HepG2 (cell line): ENCODE results near the gene MGAT2. TPM values are rescaled to one million over a fixed set of nuclear protein-coding genes. Genes with fewer than 3 reads are reported as not detected.

Experiments
- FIP1L1 ChIP-seq: fragments of 200-400 bp; formaldehyde crosslinking; IDR thresholded peaks from 2 replicates; pipeline ENCODE4 v1.6.1; 2018; ENCODE audit warnings: low read depth, mild to moderate bottlenecking, low read length, moderate library complexity, borderline replicate concordance; ENCODE audit not compliant: insufficient read depth
- FOSL2 ChIP-seq: sonication (generic); formaldehyde crosslinking; IDR thresholded peaks from 2 replicates; pipeline ENCODE4 v1.4.0; 2020; ENCODE audit warnings: missing genetic modification reagents
- HOXD1 ChIP-seq: sonication (generic); formaldehyde crosslinking; IDR thresholded peaks from 2 replicates; pipeline ENCODE4 v1.5.0; 2020; ENCODE audit warnings: missing genetic modification reagents
- IRF2 ChIP-seq: IDR thresholded peaks from 2 replicates; pipeline ENCODE4 v1.6.1; 2018; ENCODE audit warnings: missing genetic modification reagents, missing compliant biosample characterization
- JARID2 ChIP-seq: sonication (generic); formaldehyde crosslinking; IDR thresholded peaks from 2 replicates; pipeline ENCODE4 v1.8.1; 2023; ENCODE audit warnings: missing genetic modification reagents, inconsistent platforms; ENCODE audit not compliant: insufficient replicate concordance
- JUND ChIP-seq: sonication (generic); formaldehyde crosslinking; IDR thresholded peaks from 2 replicates; pipeline ENCODE4 v1.8.0; 2022; ENCODE audit warnings: mild to moderate bottlenecking, missing genetic modification reagents
- KDM2A ChIP-seq: sonication (generic); formaldehyde crosslinking; IDR thresholded peaks from 2 replicates; pipeline ENCODE4 v1.4.0; 2020; ENCODE audit warnings: low read depth, missing genetic modification reagents, borderline replicate concordance
- MAZ ChIP-seq, 2 experiments: sonication (generic) in 1 of 2; formaldehyde crosslinking in 1 of 2; IDR thresholded peaks; 2 replicates each; pipeline versions ENCODE4 v1.5.0 to v1.6.1; 2012 to 2020; ENCODE audit warnings: low read depth in 2 of 2, mild to moderate bottlenecking in 2 of 2, borderline replicate concordance in 1 of 2, improper control_type of control experiment in 1 of 2, low read length in 1 of 2, missing genetic modification reagents in 1 of 2, moderate library complexity in 1 of 2
- MYC ChIP-seq: sonication (generic); formaldehyde crosslinking; IDR thresholded peaks from 2 replicates; pipeline ENCODE4 v1.9.0; 2021; ENCODE audit warnings: missing genetic modification reagents, borderline replicate concordance
- NFYB ChIP-seq: sonication (generic); formaldehyde crosslinking; IDR thresholded peaks from 2 replicates; pipeline ENCODE4 v1.4.0; 2020; ENCODE audit warnings: missing genetic modification reagents
- SP4 ChIP-seq: sonication (generic); formaldehyde crosslinking; IDR thresholded peaks from 2 replicates; pipeline ENCODE4 v1.8.1; 2023; ENCODE audit warnings: mild to moderate bottlenecking, missing genetic modification reagents
- SRSF9 ChIP-seq: fragments of 200-400 bp; formaldehyde crosslinking; IDR thresholded peaks from 2 replicates; pipeline ENCODE4 v1.6.1; 2018; ENCODE audit warnings: borderline replicate concordance, mild to moderate bottlenecking, low read depth, low read length; ENCODE audit not compliant: insufficient read depth, poor library complexity, severe bottlenecking
- ZFAT ChIP-seq: sonication (generic); formaldehyde crosslinking; conservative IDR thresholded peaks from 2 replicates; pipeline ENCODE4 v1.8.1; 2023; ENCODE audit warnings: missing genetic modification reagents, inconsistent platforms
- ZFP36L2 ChIP-seq: sonication (generic); formaldehyde crosslinking; IDR thresholded peaks from 2 replicates; pipeline ENCODE4 v1.4.0; 2020; ENCODE audit warnings: missing genetic modification reagents
- ZNF20 ChIP-seq: sonication (generic); formaldehyde crosslinking; IDR thresholded peaks from 2 replicates; pipeline ENCODE4 v1.4.0; 2020; ENCODE audit warnings: mild to moderate bottlenecking, moderate library complexity, missing genetic modification reagents
- ZNF354B ChIP-seq: sonication (generic); formaldehyde crosslinking; IDR thresholded peaks from 2 replicates; pipeline ENCODE4 v1.8.0; 2022; ENCODE audit warnings: mild to moderate bottlenecking, missing genetic modification reagents
- ZNF564 ChIP-seq: sonication (generic); formaldehyde crosslinking; IDR thresholded peaks from 2 replicates; pipeline ENCODE4 v1.8.1; 2023; ENCODE audit warnings: mild to moderate bottlenecking, missing genetic modification reagents
- polyA plus RNA-seq, 8 experiments: library from polyadenylated mRNA; depleted of rRNA in 3 of 8; stranded (reverse) in 7 of 8; unstranded in 1 of 8; fragments of >200 nt; fragmentation: Illumina TruSeq in 4 of 8; extraction: Trizol in 4 of 8; gene quantifications; 2 replicates each; pipeline versions ENCODE4 v1.2.1 to v1.2.3, GENCODE V29; 2011 to 2016; ENCODE audit warnings: low read depth in 4 of 8, missing spikeins in 1 of 8, mixed read lengths in 1 of 8; ENCODE audit not compliant: insufficient read depth in 1 of 8
- total RNA-seq, 5 experiments: library from RNA; depleted of rRNA; stranded (reverse); fragments of >200 nt; fragmentation: Illumina TruSeq; extraction: Trizol; gene quantifications; 2 replicates each; pipeline ENCODE4 v1.2.3, GENCODE V29; 2016; ENCODE audit warnings: low read depth in 1 of 5
- TF ChIP-seq, protein P1 (sequence below): sonication (generic); formaldehyde crosslinking; IDR thresholded peaks from 2 replicates; pipeline ENCODE4 v1.8.1; 2023; ENCODE audit warnings: missing genetic modification reagents, inconsistent platforms, borderline replicate concordance
- TF ChIP-seq, protein P2 (sequence below): sonication (generic); formaldehyde crosslinking; IDR thresholded peaks from 2 replicates; pipeline ENCODE4 v1.4.0; 2020; ENCODE audit warnings: mild to moderate bottlenecking, missing genetic modification reagents
- TF ChIP-seq, protein P3 (sequence below): sonication (generic); formaldehyde crosslinking; IDR thresholded peaks from 2 replicates; pipeline ENCODE4 v1.5.1; 2020; ENCODE audit warnings: missing genetic modification reagents, mild to moderate bottlenecking, borderline replicate concordance
- TF ChIP-seq, protein P4 (sequence below): sonication (generic); formaldehyde crosslinking; IDR thresholded peaks from 2 replicates; pipeline ENCODE4 v1.8.0; 2022; ENCODE audit warnings: missing genetic modification reagents, mild to moderate bottlenecking, inconsistent platforms, borderline replicate concordance
- TF ChIP-seq, protein P5 (sequence below): sonication (generic); formaldehyde crosslinking; IDR thresholded peaks from 2 replicates; pipeline ENCODE4 v1.4.0; 2020; ENCODE audit warnings: missing genetic modification reagents, mild to moderate bottlenecking, borderline replicate concordance
- TF ChIP-seq, protein P6 (sequence below): IDR thresholded peaks from 2 replicates; pipeline ENCODE4 v1.6.1; 2016; ENCODE audit warnings: missing genetic modification reagents, missing compliant biosample characterization

Gene MGAT2
- total and polyA plus RNA-seq, 2 of the 13 experiments (the other 11 are each of a cell fraction or from before 2014, with no cell fraction given): 12.9 to 51.9 TPM

DNA sequence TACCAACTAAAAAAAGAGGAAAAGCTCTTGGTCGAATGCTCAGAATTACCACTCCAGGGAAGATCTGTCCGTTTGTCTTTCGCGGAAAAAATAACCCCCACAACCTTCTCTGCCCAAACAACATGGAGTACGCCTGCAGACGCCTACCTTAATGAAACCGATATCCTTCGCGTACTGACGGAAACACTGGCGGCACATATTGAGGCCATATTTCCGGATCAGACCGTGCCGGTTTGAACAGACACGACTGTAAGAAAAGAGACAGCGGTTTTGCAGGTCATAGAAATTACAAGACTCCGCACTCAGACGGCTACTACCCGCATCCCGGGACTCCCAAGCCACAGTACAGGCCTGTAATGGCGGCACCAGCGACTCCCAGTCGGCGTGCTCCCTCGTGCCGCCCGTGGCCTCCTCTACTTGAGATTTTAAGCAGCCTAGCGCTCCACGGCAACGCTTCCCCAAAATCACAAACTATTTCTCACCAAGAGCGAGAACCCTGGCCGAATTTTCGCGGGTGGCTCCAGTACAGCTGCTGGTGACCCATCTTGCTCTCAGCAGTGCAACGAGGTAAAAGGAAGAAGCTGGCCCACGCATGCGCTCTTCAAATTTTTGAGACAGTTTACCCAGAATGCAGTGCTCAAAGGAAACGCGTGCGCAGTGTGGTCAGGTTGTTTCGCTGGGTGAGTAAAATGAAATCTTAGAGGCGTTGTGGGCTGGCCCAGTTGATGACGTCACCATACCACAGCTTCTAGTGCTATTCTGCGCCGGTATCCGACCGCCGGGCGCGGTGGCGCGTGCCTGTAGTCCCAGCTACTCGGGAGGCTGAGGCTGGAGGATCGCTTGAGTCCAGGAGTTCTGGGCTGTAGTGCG is 34.6 kb upstream of the MGAT2 start, which contains the start of gene RPS29 (continued):
- TF ChIP-seq FIP1L1 (no peak), SP4 (CRISPR knock-in tag) (peak; percentile 38; the same call in 1 of the 2 replicates), HOXD1 (CRISPR knock-in tag) (peak; percentile 13; the same call in 1 of the 2 replicates), MAZ (IDR thresholded peaks at IDR 0.05; ENCODE audit: borderline replicate concordance, low read depth, low read length) (no peak), MAZ (CRISPR knock-in tag; IDR thresholded peaks at IDR 0.05; ENCODE audit: low read depth) (peak; percentile 70), IRF2 (peak; percentile 58), KDM2A (CRISPR knock-in tag) (peak; percentile 89; the same call in 1 of the 2 replicates), ZNF354B (no peak), ZFP36L2 (CRISPR knock-in tag) (no peak), JARID2 (CRISPR knock-in tag) (no peak), ZFAT (CRISPR knock-in tag) (no peak), ZNF564 (CRISPR knock-in tag) (0 out of 2 replicates have a peak, but pooled peaks have one; percentile 16), JUND (CRISPR knock-in tag) (peak; percentile 99), ZNF20 (CRISPR knock-in tag) (no peak), SRSF9 (no peak), MYC (CRISPR knock-in tag) (peak; percentile 96), FOSL2 (peak; percentile 91), NFYB (CRISPR knock-in tag) (peak; percentile 43; the same call in 1 of the 2 replicates)
- TF ChIP-seq, protein P1, sequence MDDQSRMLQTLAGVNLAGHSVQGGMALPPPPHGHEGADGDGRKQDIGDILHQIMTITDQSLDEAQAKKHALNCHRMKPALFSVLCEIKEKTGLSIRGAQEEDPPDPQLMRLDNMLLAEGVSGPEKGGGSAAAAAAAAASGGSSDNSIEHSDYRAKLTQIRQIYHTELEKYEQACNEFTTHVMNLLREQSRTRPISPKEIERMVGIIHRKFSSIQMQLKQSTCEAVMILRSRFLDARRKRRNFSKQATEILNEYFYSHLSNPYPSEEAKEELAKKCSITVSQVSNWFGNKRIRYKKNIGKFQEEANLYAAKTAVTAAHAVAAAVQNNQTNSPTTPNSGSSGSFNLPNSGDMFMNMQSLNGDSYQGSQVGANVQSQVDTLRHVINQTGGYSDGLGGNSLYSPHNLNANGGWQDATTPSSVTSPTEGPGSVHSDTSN (CRISPR knock-in tag): 0 out of 2 replicates have a peak, but pooled peaks have one; percentile 64
- TF ChIP-seq, protein P2, sequence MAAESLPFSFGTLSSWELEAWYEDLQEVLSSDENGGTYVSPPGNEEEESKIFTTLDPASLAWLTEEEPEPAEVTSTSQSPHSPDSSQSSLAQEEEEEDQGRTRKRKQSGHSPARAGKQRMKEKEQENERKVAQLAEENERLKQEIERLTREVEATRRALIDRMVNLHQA (CRISPR knock-in tag): peak; percentile 27; the same call in 1 of the 2 replicates
- TF ChIP-seq, protein P3, sequence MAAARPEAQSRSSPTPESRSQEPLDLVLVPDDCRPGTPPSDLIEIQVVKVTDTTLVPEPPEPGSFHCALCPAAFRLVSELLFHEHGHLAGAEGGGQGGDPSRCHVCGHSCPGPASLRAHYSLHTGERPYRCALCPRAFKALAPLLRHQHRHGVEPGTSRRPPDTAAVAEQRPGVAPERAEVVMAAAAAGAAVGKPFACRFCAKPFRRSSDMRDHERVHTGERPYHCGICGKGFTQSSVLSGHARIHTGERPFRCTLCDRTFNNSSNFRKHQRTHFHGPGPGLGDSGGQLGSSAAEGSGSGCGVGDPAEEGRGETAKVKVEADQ (CRISPR knock-in tag): no peak
- TF ChIP-seq, protein P4, sequence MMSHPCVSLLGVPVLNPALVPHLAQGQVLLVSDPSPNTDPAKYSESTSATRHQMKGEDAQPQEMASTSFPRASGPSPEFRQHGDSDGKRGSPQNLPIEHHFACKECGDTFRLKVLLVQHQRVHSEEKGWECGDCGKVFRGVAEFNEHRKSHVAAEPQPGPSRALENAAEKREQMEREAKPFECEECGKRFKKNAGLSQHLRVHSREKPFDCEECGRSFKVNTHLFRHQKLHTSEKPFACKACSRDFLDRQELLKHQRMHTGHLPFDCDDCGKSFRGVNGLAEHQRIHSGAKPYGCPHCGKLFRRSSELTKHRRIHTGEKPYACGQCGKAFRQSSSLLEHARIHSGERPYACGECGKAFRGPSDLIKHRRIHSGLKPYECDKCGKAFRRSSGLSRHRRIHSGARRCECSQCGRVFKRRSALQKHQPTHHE: peak; percentile 45; the same call in 1 of the 2 replicates
- TF ChIP-seq, protein P5, sequence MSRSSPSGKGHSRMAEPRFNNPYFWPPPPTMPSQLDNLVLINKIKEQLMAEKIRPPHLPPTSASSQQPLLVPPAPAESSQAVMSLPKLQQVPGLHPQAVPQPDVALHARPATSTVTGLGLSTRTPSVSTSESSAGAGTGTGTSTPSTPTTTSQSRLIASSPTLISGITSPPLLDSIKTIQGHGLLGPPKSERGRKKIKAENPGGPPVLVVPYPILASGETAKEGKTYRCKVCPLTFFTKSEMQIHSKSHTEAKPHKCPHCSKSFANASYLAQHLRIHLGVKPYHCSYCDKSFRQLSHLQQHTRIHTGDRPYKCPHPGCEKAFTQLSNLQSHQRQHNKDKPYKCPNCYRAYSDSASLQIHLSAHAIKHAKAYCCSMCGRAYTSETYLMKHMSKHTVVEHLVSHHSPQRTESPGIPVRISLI (CRISPR knock-in tag): no peak
- TF ChIP-seq, protein P6, sequence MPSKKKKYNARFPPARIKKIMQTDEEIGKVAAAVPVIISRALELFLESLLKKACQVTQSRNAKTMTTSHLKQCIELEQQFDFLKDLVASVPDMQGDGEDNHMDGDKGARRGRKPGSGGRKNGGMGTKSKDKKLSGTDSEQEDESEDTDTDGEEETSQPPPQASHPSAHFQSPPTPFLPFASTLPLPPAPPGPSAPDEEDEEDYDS (CRISPR knock-in tag): peak; percentile 96
